NCI-H146 treated with DMSO at 0.1 percent for 48 hours (cell line): ENCODE measurements around the gene GABBR2.
A peak's percentile ranks its signal among the peaks of the same experiment; 100 is the strongest.
"Not testable (repeated sequence)": the region's sequence is repeated elsewhere in the genome, so short reads cannot be mapped to it uniquely, and the experiment has no call there.

Experiments
- DNase-seq: peaks from one replicate; lab custom pipeline; 2025; ENCODE audit not compliant: unreplicated experiment; lab: John Stamatoyannopoulos, UW

The GABBR2 gene

DNA sequence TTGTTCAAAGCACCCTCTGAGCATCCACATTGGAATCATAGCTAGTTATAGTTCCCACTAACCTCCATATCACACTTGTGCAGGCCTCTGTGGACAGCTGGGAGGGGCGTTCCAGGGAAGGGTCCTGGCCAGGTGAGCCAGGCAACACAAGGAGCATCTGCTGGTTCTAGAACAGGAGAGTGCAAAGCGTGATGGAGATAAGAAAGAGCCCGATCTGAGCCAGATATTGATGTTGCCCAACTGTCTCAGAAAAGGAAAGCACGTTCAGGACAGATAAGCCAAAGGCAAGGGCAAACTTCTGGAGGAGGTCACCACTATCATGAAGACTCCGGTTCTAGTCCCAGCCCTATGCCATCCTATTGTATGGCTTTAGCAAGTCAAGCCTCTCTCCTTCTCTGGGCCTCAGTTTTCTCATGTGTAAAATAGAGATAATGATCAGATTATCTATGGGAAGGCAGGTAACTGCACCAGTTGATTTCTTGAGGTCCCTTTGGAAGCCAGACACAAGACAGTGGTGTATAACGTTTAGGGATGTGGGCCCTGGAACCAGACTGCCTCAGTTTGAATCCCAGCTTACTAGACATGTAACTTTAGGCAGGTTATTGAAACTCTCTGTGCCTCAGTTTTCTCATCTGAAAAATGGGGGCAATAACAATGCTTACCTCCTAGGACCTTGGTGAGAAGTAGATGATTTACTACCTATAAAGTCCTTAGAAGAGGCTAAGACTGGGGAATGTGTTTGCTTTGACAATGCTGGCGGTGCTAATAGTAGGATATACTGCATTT lies 19.8 kb downstream of the GABBR2 start:
- no peak for DNase-seq

DNA sequence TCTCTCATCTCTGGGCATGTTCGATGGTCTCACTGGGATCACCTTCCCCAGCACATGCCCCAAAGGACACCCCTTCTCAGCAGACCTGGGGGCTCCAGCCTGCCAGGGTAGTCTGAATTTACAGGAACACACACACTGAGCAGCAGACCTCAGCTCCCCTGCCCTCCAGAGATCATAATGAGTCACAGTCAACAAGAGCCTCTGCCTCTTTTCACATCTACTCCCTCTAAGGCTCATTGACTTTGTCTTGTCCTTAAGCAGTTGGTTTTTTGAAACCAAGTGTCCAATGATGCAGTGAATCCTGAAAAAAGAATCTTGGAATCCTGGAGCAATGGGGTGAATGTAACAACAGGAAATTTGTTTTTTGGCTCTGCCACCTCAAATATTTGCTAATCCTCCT lies 20.8 kb downstream of the GABBR2 start:
- DNase-seq = no peak

DNA sequence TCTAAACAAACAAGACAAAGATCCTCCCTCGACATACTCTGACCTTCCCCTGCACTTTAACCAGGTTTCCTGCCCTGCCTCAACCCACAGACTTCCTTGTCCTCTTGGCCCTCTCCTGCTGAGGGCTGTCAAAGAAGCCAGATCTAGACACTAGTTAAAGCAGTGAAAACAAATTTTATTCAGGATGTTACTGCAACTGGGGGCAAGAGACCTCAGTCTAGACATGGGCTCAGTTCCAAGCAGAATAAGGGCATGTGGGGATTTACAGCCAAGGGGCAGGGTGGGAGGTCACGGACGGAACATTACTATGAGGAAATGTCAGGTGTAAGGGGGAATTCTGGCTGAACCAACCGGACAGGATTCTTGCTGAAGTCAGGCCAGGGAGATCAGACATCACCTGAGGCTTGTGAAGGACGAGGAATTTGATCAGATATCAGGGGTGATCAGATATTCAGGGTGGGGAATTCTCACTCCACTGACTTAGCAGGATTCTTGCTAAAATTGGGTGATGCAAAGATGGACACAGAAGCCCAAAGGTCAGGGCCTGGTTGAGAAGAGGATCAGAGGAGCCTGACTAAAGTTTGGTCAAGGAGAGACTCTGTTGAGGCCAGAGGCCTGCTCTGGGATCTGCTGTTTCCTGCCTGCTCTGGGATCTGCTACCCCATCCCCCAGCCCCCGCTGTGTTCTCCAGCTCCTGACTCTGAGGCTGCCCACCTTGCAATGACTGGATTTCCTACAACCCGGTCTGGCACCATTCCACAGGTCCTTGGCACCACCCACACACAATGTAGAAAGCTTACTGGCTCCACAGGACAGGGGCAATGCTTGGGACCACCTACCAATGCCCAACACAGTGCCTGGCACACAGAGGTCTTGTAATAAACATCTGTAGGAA lies 21.5 kb downstream of the GABBR2 start:
- no peak for DNase-seq

- not testable (repeated sequence) for DNase-seq
Observed at GRCh38 chr9:98684816-98685215, 23.9 kb downstream of the GABBR2 start.

- no peak for DNase-seq
Observed at GRCh38 chr9:98678244-98678842, 30.4 kb downstream of the GABBR2 start.

DNA sequence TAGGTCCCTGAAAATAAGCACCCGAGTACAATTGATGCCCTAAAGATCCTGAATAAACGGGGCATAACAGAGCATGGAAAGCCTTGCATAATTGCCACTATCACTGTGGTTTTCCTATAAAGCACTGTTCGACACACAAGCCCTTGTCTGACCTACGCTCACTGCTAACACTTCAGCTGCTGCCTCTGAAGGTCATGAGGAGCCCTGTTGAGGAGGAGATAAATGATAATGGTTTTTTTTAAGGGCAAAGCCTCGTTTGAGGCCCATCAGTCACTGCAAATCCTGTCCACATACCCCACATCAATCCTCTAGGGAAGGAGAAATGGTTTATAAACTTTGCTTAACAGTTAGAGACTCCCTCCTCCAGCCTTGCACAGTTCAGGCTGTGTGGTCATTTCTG lies 35.1 kb downstream of the GABBR2 start:
- no peak for DNase-seq

DNA sequence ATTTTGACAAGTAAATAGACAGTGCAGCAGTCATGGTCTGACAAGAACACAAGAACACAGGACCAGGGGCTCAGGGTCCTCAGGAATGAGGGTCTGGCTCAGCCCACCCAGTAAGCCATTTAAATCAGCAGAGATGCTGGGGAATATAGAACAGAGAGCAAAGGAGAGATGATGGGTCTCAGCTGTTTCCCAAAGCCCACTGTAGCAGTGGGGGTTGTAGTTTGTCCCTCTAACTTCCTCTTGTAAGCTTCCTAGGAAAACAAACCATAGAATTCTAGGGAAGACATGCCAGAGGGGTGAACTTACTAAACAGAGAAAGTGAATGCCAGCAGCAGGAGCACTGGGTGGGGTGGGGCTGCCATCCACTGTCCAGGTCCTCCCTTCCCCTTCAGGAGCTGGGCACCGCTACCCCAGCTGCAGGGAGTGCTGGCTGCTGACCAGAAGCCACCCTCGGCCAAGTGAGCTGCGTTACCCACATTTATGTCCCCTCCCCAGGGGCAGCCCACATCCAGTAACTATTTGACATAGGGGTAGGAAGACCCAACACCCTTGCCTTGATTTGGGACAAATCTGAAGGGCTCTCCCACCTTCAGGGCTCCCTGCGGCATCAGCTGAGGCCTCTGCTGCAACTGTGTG lies 41.6 kb downstream of the GABBR2 start:
- DNase-seq = no peak

- DNase-seq = no peak
Observed at GRCh38 chr9:98665501-98665900, 43.2 kb downstream of the GABBR2 start.

GRCh38 chr9:98660541-98660940 lies 48.2 kb downstream of the GABBR2 start:
- DNase-seq = no peak

DNA sequence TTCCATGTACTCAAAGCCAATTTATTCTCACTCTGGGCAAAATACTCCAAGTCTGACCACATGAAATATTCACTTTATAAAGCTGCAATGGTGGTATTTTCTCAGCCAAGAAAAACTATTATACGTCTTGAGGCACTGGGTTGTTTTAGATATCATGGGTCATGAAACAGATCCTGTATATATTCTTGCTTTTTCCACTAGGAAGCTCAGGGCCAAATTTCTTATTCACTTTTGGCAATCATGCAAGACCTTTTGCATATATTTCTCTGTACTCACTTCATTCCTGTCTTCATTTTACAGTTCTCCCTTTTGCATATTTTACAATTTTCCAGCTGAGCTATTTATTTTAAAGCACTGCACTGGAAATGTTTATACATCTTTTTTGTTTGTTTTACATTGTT lies 49.8 kb downstream of the GABBR2 start:
- DNase-seq = no peak

DNA sequence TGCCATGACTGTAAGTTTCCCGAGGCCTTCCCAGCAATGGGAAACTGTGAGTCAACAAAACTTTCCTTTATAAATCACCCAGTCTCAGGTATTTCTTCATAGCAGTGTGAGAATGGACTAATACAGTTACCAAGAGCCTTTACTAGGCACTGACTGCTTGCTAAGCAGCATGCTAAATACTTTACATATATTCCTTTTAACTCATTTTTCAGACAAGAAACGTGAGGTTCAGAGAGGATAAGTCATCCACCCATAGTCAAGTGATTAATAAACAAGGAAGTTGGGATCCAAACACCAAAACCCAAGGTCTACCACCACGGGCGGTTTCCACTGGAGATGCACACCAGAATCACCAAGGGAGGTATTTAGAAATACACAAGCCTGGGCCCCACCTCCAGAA lies 50.8 kb downstream of the GABBR2 start:
- no peak for DNase-seq

DNA sequence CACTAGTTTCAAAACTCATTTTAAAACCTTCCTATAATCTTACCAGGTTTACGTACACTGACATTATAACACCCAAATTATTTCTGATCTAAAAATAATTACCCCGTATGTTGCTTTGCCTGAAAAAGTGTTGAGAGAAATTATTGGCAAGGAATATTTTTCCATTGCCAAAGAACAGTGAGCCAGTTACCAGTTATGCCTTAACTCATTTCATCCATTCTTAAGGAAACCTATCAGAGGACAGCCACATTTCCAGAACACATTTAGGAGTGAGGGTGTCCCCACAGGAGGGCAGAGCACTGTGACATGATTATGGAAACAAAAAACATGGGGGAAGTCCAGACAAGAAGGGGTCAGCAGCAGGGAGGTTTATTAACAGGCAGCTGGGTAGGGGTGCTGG lies 52.2 kb downstream of the GABBR2 start:
- no peak for DNase-seq

DNA sequence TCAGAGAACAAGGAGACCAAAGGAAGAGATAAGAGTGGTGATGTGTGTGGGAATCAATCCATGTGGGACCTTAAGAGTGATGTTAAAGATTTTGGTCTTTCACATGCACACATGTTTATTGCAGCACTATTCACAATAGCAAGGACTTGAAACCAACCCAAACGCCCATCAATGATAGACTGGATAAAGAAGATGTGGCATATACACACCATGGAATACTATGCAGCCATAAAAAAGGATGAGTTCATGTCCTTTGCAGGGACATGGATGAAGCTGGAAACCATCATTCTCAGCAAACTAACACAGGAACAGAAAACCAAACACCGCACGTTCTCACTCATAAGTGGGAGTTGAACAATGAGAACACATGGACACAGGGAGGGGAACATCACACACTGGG lies 53.3 kb downstream of the GABBR2 start:
- DNase-seq = not testable (repeated sequence)

- peak; percentile 44 for DNase-seq
Observed at GRCh38 chr9:98654247-98654646, 54.5 kb downstream of the GABBR2 start.

GRCh38 chr9:98652741-98653140 lies 56.0 kb downstream of the GABBR2 start:
- no peak for DNase-seq

- no peak for DNase-seq
Observed at GRCh38 chr9:98652302-98652701, 56.4 kb downstream of the GABBR2 start.

DNA sequence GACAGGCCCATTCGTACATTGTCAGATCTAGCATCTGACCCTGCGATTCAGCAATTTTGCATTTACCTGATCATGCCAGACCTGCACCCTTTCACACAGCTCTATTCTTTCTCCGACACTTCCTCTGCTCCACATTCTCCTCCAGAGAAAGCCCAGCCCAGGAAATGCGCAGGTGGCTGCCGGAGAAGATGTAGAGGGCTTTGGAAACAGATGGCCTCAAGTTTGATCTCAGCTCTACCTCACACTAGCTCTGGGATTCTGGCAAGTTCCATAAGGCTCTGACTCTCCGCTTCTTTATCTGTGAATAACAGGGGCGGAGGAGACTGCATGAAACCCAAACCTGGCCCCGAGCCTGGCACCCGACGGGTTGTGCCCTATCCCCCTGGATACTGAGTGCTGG lies 61.5 kb downstream of the GABBR2 start:
- DNase-seq = no peak

- no peak for DNase-seq
Observed at GRCh38 chr9:98644011-98644410, 64.7 kb downstream of the GABBR2 start.

- no peak for DNase-seq
Observed at GRCh38 chr9:98642661-98643312, 65.9 kb downstream of the GABBR2 start.

DNA sequence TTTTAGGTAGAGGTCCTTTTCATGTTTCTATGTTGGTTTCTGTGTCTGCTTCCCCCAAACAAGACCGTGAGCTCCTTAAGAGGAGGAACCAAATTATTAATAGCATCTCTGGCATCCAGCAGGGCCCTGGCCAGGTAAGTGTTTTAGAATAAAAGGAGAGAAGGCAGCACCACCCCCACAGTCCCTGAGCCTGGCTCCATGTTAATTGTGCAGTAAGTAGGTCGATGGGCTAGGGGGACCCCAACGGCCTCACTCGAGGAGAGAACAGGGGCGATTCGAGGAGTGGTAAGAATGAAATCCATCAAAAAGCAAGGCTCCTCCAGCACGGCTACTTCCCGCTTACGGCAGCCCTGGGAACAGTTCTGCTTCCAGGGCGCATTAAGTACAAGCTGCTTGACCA lies 67.0 kb downstream of the GABBR2 start:
- no peak for DNase-seq

- no peak for DNase-seq
Observed at GRCh38 chr9:98640394-98640793, 68.3 kb downstream of the GABBR2 start.
